Activated naive CD4-positive, alpha-beta T cell treated with Interleukin-2 at 50 U/mL for 16 hours (primary cell): ENCODE results near the gene PRSS50.

Source experiments
- DNase-seq: peaks from one replicate; pipeline ENCODE4 v3.0.0-alpha.2; 2020

The PRSS50 gene

GRCh38 chr3:46682974-46683373, 34.7 kb downstream of the PRSS50 start:
- no peak for DNase-seq

GRCh38 chr3:46681856-46682540, 35.7 kb downstream of the PRSS50 start:
- no peak for DNase-seq

GRCh38 chr3:46681387-46681786, 36.3 kb downstream of the PRSS50 start:
- no peak for DNase-seq

GRCh38 chr3:46680298-46680826, 37.3 kb downstream of the PRSS50 start:
- DNase-seq, result no peak

- no peak for DNase-seq
These were observed 38.0 kb downstream of the PRSS50 start for GRCh38 chr3:46679681-46680080.

- no peak for DNase-seq
These were observed 39.4 kb downstream of the PRSS50 start for GRCh38 chr3:46678280-46678679.

GRCh38 chr3:46677411-46677726, 40.3 kb downstream of the PRSS50 start:
- DNase-seq, result no peak

- no peak for DNase-seq
These were observed 40.9 kb downstream of the PRSS50 start for GRCh38 chr3:46676601-46677410.

GRCh38 chr3:46675843-46676567, 41.7 kb downstream of the PRSS50 start:
- no peak for DNase-seq

- no peak for DNase-seq
These were observed 42.2 kb downstream of the PRSS50 start for GRCh38 chr3:46675426-46675825.

- no peak for DNase-seq
These were observed 43.4 kb downstream of the PRSS50 start for GRCh38 chr3:46674031-46674845.

- no peak for DNase-seq
These were observed 44.3 kb downstream of the PRSS50 start for GRCh38 chr3:46673151-46674030.

GRCh38 chr3:46672349-46672695, 45.3 kb downstream of the PRSS50 start:
- DNase-seq, result no peak

- DNase-seq, result no peak
These were observed 45.9 kb downstream of the PRSS50 start for GRCh38 chr3:46671541-46672348.

- DNase-seq, result no peak
These were observed 46.7 kb downstream of the PRSS50 start for GRCh38 chr3:46670891-46671427.

GRCh38 chr3:46670000-46670890, 47.4 kb downstream of the PRSS50 start:
- DNase-seq, result peak; percentile 1

- DNase-seq, result peak; percentile 1
These were observed 48.3 kb downstream of the PRSS50 start for GRCh38 chr3:46669191-46669999.

- DNase-seq, result peak; percentile 0
These were observed 49.1 kb downstream of the PRSS50 start for GRCh38 chr3:46668591-46668990.

GRCh38 chr3:46668116-46668515, 49.6 kb downstream of the PRSS50 start:
- no peak for DNase-seq
